H1 (cell line): ENCODE data around the gene LRRC27. TPM values are rescaled to one million over a fixed set of nuclear protein-coding genes. Genes with fewer than 3 reads are reported as not detected.

Experiments used
- CHD1 ChIP-seq: IDR thresholded peaks from 2 replicates; pipeline ENCODE4 v1.6.1; 2012; ENCODE audit warnings: low read depth, low read length, improper control_type of control experiment
- CREB1 ChIP-seq: IDR thresholded peaks from 2 replicates; pipeline ENCODE4 v1.6.1; 2012; ENCODE audit warnings: inconsistent platforms
- GABPA ChIP-seq: IDR thresholded peaks from 2 replicates; pipeline ENCODE4 v1.6.1; 2011; ENCODE audit warnings: mild to moderate bottlenecking, low read length, moderate library complexity, borderline replicate concordance; ENCODE audit not compliant: insufficient read depth
- HDAC2 ChIP-seq, 2 experiments: fragments of 300-600 bp in 1 of 2; sonication (generic) in 1 of 2; IDR thresholded peaks; 2 replicates each; pipeline ENCODE4 v1.6.1; 2011 to 2012; ENCODE audit warnings: low read depth in 2 of 2, low read length in 2 of 2, mild to moderate bottlenecking in 2 of 2, moderate library complexity in 2 of 2, borderline replicate concordance in 1 of 2, inconsistent platforms in 1 of 2
- KDM4A ChIP-seq: IDR thresholded peaks from one replicate; pipeline ENCODE4 v1.7.1; 2012; ENCODE audit warnings: low read depth, mild to moderate bottlenecking, moderate library complexity, low read length, inconsistent platforms; ENCODE audit not compliant: severe bottlenecking
- POLR2A ChIP-seq, 2 experiments: IDR thresholded peaks; 1 replicate in 1 of 2; 2 replicates in 1 of 2; pipeline ENCODE4 v1.6.1; 2011; ENCODE audit warnings: low read depth in 2 of 2, low read length in 2 of 2, mild to moderate bottlenecking in 2 of 2; ENCODE audit errors: control extremely low read depth in 1 of 2
- RAD21 ChIP-seq, 2 experiments: IDR thresholded peaks in 1 of 2; conservative IDR thresholded peaks in 1 of 2; 2 replicates each; pipeline ENCODE4 v1.6.1; 2011; ENCODE audit warnings: low read depth in 2 of 2, low read length in 2 of 2, improper control_type of control experiment in 1 of 2, inconsistent platforms in 1 of 2, mild to moderate bottlenecking in 1 of 2, moderate library complexity in 1 of 2
- polyA plus RNA-seq, 7 experiments: library from polyadenylated mRNA; depleted of rRNA in 3 of 7; stranded (reverse) in 5 of 7; unstranded in 2 of 7; fragments of >200 nt in 5 of 7; fragments of 200-250 nt in 2 of 7; gene quantifications; 1 replicate in 5 of 7; 2 replicates in 1 of 7; 4 replicates in 1 of 7; pipeline versions ENCODE4 v1.2.1 to v1.2.3, GENCODE V29; 2011 to 2013; ENCODE audit warnings: missing spikeins in 2 of 7, mixed read lengths in 2 of 7
- total RNA-seq: library from RNA; stranded (reverse); fragmentation: NEBNext Ultra II Directional; extraction: Animal tissue kit (Norgen Biotek cat#: 25700); gene quantifications from 2 replicates; pipeline ENCODE4 v1.2.1, GENCODE V29; 2021
- TF ChIP-seq, protein P1 (sequence below), 3 experiments: IDR thresholded peaks; 1 replicate in 2 of 3; 2 replicates in 1 of 3; pipeline versions ENCODE4 v1.5.1 to v1.6.1; 2011; ENCODE audit warnings: low read length in 3 of 3, mild to moderate bottlenecking in 3 of 3, inconsistent platforms in 2 of 3, low read depth in 1 of 3, moderate library complexity in 1 of 3; ENCODE audit not compliant: insufficient read depth in 1 of 3; ENCODE audit errors: control extremely low read depth in 1 of 3

The LRRC27 gene
- total and polyA plus RNA-seq, 2 of the 8 experiments (the other 6 are each of a cell fraction or from before 2014, with no cell fraction given) = 1.2 to 3.8 TPM

DNA sequence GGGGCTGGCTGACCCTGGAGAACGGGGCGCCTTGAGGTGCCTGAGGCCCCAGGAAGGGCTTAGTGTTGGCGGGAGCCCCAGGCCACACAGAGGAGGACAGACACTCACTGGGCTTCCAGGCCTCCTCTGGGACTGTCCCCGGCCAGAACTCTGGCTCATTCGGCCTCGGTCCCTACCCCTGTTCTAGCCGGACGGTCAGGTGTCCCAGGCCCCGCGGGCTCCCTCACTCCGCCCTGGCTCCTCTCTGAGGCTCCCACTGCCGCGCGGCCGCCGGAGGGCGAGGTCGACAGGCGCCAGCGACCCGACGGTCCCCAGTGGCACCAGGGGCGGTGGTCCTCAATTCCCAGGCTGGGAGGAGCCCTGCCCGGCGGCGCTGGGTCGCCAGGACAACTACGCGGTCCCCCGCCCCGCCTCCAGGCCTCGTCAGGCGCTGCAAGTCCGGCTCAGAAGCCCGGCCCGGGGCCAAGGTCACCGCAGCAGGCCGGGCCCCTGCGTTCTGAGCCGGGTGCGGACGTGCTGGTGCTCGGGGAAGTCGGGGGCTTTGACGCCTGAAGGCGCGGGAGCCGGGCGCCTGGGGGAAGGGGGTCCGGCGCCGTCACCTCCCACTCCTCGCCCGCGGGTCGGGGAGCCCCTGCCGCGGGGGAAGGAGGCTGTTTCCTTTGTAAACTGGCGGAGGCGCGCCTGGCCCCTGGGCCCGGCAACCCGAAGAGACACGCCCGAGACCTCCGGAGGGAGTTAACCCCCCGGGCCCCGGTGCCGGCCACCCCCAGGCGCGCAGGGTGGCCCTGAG is 63.9 kb downstream of the LRRC27 start (continued):
- TF ChIP-seq, protein P1, sequence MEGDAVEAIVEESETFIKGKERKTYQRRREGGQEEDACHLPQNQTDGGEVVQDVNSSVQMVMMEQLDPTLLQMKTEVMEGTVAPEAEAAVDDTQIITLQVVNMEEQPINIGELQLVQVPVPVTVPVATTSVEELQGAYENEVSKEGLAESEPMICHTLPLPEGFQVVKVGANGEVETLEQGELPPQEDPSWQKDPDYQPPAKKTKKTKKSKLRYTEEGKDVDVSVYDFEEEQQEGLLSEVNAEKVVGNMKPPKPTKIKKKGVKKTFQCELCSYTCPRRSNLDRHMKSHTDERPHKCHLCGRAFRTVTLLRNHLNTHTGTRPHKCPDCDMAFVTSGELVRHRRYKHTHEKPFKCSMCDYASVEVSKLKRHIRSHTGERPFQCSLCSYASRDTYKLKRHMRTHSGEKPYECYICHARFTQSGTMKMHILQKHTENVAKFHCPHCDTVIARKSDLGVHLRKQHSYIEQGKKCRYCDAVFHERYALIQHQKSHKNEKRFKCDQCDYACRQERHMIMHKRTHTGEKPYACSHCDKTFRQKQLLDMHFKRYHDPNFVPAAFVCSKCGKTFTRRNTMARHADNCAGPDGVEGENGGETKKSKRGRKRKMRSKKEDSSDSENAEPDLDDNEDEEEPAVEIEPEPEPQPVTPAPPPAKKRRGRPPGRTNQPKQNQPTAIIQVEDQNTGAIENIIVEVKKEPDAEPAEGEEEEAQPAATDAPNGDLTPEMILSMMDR (IDR thresholded peaks at IDR 0.05; ENCODE audit: control extremely low read depth in 1 of 3, insufficient read depth in 1 of 3, low read depth in 1 of 3, low read length in 3 of 3) = peak in 1 of 3 experiments; percentile 1; a peak in 1 of 4 replicates
- peak; percentile 29 for TF ChIP-seq KDM4A
- TF ChIP-seq HDAC2 (IDR thresholded peaks at IDR 0.05; ENCODE audit: borderline replicate concordance in 1 of 2, low read depth in 2 of 2, low read length in 2 of 2) = no peak
- 0 out of 3 replicates have a peak, but pooled peaks of 1 of the 2 experiments have one; percentile 12 for TF ChIP-seq POLR2A (IDR thresholded peaks at IDR 0.05; ENCODE audit: control extremely low read depth in 1 of 2, low read depth in 2 of 2, low read length in 2 of 2)
- peak; percentile 61; the same call in 1 of the 2 replicates for TF ChIP-seq GABPA
- peak; percentile 34; the same call in 1 of the 2 replicates for TF ChIP-seq CREB1
- no peak for TF ChIP-seq CHD1
- TF ChIP-seq RAD21 (IDR thresholded peaks at IDR 0.05 in 1 of 2, conservative IDR thresholded peaks at IDR 0.05 in 1 of 2; ENCODE audit: low read depth in 2 of 2, low read length in 2 of 2) = peak in 1 of 2 experiments; percentile 19; a peak in 1 of 4 replicates
